ENCODE measurements around the gene GPR35.
A peak's percentile ranks its signal among the peaks of the same experiment; 100 is the strongest.

The GPR35 gene

GRCh38 chr2:240624950-240625621 is at the start of gene GPR35:
GPR35 (plus strand) TSS chr2:240625480; CDS start chr2:240629953, 4,473 bp downstream.
- DNase-seq = peak; percentile 70

GRCh38 chr2:240576036-240576435 is 49.2 kb upstream of the GPR35 start:
- no peak for DNase-seq

GRCh38 chr2:240576436-240577205 is 48.7 kb upstream of the GPR35 start:
- DNase-seq = no peak

- DNase-seq = no peak
These were observed 47.8 kb upstream of the GPR35 start for GRCh38 chr2:240577281-240578109.

- DNase-seq = no peak
These were observed 47.2 kb upstream of the GPR35 start for GRCh38 chr2:240578110-240578450.

- no peak for DNase-seq
These were observed 46.8 kb upstream of the GPR35 start for GRCh38 chr2:240578488-240578887.

GRCh38 chr2:240579071-240579762 is 46.1 kb upstream of the GPR35 start:
- no peak for DNase-seq

- DNase-seq = no peak
These were observed 45.3 kb upstream of the GPR35 start for GRCh38 chr2:240579771-240580614.

- DNase-seq = no peak
These were observed 43.5 kb upstream of the GPR35 start for GRCh38 chr2:240581811-240582210.

GRCh38 chr2:240582781-240583180 is 42.5 kb upstream of the GPR35 start:
- DNase-seq = no peak

- DNase-seq = no peak
These were observed 41.5 kb upstream of the GPR35 start for GRCh38 chr2:240583774-240584173.

GRCh38 chr2:240584486-240585031 is 40.7 kb upstream of the GPR35 start:
- peak; percentile 53 for DNase-seq

GRCh38 chr2:240585101-240585500 is 40.2 kb upstream of the GPR35 start:
- no peak for DNase-seq

GRCh38 chr2:240585681-240586197 is 39.5 kb upstream of the GPR35 start:
- DNase-seq = no peak

GRCh38 chr2:240586198-240586918 is 38.9 kb upstream of the GPR35 start, which contains the start of gene CAPN10:
CAPN10 (plus strand) TSS chr2:240586734; CDS start chr2:240586912, 178 bp downstream.
- peak; percentile 95 for DNase-seq

- peak; percentile 48 for DNase-seq
These were observed 38.1 kb upstream of the GPR35 start for GRCh38 chr2:240586919-240587800.

GRCh38 chr2:240588006-240588655 is 37.1 kb upstream of the GPR35 start:
- no peak for DNase-seq

GRCh38 chr2:240588669-240589068 is 36.6 kb upstream of the GPR35 start:
- no peak for DNase-seq

- no peak for DNase-seq
These were observed 35.9 kb upstream of the GPR35 start for GRCh38 chr2:240589375-240589774.

All from hematopoietic multipotent progenitor cell treated with erythropoietin and hydrocortisone succinate and interleukin-3 and kit ligand, for 8 days (in vitro differentiated cells).